GM18511 (cell line): ENCODE results near the gene MUC5B.

Experiments used
- ATAC-seq: cut with Tn5 transposase; IDR thresholded peaks from one replicate; pipeline ENCODE4 v1.9.1; 2021; ENCODE audit warnings: mild to moderate bottlenecking, moderate library complexity; ENCODE audit not compliant: unreplicated experiment

Gene MUC5B

DNA sequence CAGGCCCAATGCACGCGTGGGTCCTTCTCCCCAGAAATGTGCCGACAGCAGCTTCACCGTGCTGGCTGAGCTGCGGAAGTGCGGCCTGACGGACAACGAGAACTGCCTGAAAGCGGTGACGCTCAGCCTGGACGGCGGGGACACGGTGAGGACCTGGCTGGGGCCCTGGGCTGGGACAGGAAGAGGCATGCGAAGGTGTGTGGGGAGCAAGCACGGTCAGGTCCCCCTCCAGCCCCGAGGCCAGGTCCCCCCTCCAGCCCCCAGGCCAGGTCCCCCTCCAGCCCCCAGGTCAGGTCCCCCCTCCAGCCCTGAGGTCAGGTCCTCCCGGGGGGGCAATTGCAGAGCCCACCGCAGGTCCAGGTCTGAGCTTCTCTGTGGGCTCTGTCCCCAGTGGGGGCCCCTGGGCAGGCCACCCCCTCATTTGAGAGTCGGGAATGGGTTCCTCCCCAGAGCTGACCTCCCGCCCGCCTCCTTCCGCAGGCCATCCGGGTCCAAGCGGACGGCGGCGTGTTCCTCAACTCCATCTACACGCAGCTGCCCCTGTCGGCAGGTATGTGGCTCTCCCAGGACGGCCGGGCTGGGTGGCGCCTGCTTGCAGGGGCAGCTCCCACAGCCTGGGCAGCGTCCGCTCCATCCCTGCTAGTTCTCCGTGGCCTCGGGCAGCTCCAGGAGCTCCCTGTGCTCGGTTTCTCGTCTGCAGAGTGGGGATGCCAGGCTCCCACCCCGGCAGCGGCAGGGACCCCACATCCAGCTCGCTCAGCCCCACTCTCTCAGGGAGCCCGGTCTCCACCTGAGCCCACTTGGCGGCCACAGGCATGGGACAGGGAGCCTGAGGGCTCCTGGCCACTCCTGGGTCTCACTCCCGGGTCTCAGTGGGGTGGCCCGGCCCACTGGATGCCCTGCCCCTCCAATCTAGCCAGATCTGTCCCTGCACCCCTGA, 7.9 kb downstream of the MUC5B start:
- ATAC-seq: no peak

DNA sequence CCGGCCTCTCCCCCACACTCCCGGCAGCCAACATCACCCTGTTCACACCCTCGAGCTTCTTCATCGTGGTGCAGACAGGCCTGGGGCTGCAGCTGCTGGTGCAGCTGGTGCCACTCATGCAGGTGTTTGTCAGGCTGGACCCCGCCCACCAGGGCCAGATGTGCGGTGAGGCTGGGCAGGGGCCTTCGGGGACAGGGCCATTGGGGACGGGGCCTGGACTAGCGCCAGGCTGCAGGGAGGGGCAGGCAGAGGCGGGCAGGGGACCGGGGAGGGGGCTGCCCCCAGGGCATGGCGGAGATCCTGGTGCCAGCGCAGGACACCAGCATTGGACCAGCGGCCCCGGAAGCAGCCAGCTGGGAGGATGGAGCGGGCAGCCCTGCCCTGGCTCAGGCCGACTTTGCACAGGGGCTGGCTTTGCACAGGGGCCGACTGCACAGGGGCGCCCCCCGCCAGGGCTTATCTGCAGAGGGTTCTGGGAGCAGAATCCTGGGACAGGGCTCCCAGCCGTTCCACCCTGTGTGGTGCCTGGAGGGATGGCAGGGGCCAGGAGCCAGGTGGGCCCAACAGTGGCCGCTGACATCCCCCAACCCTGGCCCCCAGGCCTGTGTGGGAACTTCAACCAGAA, 8.6 kb downstream of the MUC5B start:
- ATAC-seq: no peak

DNA sequence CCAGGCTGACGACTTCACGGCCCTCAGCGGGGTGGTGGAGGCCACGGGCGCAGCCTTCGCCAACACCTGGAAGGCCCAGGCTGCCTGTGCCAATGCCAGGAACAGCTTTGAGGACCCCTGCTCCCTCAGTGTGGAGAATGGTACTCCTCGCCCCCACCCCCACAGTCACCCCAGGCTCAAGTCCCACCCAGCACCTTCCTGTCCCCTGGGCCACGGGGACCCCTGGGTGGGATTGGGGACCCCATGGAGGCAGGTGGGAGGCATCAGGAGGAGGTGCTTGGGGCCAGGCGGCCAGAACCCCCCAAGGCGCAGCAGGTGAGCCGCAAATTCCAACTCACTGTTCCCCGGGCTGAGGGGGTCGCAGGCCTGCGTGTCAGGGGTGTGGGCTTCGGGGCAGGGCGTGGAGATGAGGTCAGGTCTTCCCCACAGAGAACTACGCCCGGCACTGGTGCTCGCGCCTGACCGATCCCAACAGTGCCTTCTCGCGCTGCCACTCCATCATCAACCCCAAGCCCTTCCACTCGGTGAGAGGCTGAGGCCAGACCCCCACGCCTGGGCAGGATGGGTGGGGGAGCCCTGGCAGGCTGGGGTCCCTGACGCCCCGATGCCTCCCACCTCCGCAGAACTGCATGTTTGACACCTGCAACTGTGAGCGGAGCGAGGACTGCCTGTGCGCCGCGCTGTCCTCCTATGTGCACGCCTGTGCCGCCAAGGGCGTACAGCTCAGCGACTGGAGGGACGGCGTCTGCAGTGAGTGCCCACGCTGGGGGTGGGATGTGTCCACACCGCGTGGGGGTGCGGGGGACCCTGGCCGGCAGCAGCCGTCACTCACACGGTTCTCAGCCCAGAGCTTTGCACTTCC, 9.4 kb downstream of the MUC5B start:
- ATAC-seq: no peak

DNA sequence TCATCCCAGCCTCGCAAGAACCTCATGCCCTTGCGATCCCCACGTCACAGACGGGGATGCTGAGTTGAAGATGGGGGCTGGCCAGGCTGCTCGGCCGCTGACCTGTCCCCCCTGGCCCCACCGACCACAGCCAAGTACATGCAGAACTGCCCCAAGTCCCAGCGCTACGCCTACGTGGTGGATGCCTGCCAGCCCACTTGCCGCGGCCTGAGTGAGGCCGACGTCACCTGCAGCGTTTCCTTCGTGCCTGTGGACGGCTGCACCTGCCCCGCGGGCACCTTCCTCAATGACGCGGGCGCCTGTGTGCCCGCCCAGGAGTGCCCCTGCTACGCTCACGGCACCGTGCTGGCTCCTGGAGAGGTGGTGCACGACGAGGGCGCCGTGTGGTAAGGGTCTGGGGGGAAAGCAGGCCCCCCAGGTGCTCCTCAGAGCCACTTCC, 10.0 kb downstream of the MUC5B start:
- no peak for ATAC-seq

DNA sequence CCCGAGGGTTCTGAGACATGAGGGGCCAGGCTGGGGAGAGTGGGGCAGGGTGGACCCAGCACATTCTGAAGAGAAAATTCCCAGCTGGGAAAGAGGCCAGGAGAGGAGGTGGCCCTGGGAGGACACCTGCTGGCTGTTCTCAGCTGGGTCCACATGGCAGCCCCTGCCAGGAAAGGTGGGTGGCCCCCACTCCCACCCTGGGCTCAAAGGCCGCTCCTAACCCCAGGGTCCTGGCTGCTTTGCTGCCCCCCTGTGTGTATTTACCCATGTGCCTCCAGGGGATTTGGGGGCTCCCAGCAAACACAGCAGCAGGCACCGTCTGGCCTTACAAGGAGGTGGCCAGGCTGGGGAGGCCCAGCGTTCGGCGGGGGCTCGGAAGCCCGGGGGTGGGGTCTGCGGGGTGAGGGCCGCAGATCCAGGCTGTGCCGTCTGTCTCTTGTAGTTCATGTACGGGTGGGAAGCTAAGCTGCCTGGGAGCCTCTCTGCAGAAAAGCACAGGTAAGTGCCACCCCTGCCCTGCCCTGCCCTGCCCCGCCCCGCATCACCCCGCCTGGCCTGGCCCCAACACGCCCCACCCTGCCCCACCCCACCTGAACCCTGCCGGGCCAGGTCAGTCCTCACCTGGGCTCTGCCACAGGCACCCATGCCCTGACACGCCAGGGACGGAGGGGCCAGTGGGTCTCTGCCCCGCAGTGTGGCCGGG, 10.6 kb downstream of the MUC5B start:
- ATAC-seq: no peak

DNA sequence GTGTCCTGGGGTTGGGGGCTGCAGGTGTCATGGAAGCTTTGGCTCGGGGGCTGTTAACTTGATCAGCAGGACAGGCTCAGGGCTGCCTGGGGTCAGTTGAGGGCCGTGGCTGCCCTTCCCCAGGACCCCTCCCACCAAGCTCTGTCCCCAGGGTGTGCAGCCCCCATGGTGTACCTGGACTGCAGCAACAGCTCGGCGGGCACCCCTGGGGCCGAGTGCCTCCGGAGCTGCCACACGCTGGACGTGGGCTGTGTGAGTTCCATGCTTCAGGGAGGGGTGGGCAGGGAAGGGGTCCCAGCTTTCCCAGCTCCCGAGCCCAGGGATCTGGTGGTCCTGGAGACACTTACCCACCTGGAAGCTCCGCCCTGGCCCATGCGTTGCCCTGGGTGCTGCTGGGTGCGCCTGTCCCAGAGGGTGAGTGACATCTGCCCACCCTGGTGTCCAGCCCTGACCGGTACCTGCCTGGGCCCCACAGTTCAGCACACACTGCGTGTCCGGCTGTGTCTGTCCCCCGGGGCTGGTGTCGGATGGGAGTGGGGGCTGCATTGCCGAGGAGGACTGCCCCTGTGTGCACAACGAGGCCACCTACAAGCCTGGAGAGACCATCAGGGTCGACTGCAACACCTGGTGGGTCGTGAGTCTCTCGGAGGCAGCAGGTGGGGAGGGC, 11.3 kb downstream of the MUC5B start:
- no peak for ATAC-seq

DNA sequence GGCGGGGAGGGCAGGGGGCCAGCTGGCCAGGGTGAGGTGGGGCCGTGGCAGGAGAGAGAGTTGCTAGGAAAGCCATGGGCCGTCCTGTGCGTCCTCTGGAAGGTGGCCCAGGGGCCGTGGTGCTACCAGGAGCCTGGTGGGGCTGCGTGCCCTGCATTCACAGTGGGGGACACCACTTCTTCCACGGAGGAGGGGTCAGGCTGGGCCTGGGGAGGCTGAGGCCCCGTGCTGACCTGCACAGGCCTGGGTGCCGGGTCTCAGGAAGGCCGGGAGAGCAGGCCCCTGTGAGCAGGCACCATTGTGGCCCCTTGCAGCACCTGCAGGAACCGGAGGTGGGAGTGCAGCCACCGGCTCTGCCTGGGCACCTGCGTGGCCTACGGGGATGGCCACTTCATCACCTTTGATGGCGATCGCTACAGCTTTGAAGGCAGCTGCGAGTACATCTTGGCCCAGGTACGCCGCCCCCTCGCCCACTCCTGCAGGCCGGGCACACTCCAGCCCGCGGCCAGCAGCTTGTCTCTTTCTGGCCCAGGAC, 12.0 kb downstream of the MUC5B start:
- ATAC-seq: no peak

DNA sequence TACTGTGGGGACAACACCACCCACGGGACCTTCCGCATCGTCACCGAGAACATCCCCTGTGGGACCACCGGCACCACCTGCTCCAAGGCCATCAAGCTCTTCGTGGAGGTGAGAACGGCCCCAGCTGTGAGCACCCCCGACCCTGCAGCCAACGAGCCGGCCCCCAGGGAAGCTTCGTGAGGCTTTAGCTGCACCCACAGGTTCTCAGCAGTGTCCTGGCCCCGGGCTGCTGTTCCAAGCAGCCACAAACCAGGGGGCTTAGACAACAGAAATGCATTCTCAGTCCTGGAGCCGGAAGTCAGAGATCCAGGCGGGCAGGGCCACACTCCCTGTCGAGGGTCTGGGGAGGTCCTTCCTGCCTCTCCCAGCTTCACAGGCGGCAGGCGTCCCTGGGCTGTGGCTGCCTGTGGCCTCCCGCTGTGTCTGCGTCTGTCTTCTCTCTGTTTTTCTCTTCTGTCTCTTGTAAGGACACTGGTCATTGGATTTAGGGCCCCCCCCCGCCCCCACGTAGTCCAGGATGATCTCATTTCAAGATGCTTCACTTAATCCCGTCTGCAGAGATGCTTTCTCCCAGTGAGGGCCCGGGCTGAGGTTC, 12.5 kb downstream of the MUC5B start:
- no peak for ATAC-seq

DNA sequence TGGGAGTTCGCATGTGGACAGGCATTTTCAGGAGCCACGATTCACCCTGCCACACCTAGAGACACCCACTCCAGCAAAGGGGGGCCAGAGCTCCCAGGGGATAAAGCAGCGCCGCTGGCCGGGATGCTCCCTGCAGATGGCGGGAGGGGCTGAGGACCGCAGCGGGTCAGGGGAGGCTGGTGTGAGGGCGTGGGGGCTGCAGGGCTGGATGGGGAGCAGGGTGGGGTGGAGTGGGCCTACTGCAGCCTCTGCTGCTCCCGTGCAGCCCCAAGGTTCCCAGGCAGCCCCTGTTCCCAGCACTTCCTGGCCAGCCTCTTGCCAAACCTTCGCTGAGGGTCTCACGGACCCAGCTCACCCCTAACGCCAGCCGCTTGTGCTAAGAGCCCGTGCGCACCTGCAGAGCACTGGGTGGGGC, 13.0 kb downstream of the MUC5B start:
- ATAC-seq: no peak

DNA sequence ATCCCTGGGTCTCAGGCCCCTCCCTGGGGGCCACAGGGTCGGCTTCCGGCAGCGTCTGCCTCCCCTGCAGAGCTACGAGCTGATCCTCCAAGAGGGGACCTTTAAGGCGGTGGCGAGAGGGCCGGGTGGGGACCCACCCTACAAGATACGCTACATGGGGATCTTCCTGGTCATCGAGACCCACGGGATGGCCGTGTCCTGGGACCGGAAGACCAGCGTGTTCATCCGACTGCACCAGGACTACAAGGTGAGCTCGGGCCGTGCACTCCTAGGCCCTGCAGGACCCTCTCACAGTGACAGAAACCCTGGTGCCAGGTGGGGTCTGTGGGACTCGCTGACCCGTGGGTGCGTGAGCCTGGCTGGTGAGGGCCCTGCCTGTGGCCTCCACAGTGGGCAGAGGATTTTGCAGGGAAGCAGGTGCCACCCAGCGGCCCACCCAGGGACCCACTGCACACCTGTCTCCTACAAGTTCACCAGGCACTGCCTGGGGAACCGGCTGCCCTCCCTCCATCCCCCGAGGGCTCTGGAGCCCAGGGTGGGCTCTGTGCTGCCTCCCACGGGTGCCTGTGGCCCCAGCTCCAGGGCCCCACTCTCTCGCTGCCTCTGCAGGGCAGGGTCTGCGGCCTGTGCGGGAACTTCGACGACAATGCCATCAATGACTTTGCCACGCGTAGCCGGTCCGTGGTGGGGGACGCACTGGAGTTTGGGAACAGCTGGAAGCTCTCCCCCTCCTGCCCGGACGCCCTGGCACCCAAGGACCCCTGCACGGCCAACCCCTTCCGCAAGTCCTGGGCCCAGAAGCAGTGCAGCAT, 13.7 kb downstream of the MUC5B start:
- ATAC-seq: no peak

DNA sequence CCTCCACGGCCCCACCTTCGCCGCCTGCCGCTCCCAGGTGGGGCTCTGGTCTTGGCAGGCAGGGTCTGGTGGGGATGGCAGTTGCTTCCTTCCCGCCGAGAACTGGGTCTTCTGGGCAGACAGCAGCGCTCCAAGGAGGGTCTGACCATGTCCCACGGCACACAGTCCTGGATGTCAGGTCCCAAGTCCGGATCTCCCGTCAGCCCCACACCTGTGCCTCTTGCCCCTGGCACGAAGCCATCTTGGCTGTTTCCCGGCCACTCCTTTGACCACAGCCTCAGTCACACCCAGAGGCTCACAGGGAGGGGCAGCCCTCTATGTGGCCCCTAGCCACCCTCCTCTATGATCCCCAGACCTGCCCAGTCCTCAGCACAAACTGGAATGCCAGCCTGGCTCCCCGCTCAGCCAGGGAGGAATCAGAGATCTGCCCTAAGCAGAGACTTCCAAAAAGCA, 14.3 kb downstream of the MUC5B start:
- ATAC-seq: no peak

DNA sequence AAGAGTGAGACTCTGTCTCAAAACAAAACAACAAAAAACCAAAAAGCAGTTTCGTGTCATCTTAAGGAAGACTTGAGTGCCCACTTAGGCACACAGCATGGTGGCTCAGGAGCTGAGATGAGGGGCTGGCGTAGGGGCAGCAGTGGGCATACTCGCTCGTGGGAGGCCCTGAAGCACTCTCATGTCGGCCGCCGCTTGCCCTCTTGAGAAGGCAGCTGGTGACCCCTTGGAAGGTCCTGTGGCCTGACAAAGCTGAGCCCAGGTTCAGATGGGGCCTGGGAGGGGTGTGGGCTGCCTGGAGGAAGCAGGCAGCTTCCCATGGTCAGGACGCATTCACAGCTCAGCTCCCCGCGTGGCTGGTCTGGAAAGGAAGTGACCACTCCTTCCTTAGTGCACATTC, 15.0 kb downstream of the MUC5B start:
- no peak for ATAC-seq

DNA sequence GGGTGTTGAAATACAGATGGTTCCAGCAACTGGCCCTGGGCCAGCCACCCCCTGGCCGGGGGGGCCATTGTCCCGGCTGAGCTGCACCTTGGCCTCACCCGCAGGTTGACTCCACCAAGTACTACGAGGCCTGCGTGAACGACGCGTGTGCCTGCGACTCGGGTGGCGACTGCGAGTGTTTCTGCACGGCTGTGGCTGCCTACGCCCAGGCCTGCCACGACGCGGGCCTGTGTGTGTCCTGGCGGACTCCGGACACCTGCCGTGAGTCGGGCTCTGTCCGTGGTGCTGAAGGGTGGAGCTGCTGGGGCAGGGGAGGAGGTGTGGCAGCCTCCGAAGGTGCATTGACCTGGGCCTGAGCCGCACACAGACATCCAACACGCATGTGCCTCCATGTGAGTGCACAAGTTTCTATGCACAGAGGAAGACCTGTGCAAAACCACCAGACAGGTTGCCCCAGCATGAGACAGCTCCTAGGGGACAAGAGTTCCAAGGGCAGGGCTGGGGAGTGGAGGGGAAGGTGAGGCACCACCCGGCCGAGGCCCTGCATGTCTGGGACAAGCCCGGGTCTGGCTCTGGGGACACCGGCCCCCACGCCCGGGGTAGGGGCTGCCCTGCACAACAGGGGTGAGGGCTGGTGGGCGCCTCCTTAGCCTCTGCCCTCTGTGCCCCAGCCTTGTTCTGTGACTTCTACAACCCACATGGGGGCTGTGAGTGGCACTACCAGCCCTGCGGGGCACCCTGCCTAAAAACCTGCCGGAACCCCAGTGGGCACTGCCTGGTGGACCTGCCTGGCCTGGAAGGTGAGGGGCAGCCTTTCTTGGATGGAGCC, 16.1 kb downstream of the MUC5B start:
- ATAC-seq: no peak

DNA sequence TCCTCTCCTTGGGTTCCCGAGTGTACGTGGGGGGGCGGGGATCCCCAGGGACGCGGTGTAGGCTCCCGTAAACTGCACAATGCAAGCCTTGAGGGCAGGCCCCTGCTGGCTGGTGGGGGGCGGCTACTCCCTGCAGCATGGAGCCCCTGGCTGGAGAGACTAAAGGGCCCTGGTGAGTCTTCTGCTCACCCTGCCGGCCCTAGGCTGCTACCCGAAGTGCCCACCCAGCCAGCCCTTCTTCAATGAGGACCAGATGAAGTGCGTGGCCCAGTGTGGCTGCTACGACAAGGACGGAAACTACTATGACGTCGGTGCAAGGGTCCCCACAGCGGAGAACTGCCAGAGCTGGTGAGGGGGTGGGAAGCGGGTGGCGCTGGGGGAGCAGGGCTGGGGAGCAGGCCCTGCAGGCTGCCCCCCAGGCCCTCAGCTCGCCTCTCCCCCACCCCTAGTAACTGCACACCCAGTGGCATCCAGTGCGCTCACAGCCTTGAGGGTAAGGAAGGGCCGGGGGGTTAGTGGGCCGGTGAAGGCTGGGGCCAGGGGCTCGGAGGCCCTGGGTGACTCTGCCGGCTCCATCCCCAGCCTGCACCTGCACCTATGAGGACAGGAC, 16.8 kb downstream of the MUC5B start:
- no peak for ATAC-seq

DNA sequence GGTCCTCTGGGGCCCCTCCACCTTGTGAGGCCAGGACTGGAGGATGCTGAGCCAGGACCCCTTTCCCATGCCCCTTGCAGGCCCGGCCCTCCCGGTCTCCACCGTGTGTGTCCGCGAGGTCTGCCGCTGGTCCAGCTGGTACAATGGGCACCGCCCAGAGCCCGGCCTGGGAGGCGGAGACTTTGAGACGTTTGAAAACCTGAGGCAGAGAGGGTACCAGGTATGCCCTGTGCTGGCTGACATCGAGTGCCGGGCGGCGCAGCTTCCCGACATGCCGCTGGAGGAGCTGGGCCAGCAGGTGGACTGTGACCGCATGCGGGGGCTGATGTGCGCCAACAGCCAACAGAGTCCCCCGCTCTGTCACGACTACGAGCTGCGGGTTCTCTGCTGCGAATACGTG, 17.9 kb downstream of the MUC5B start:
- ATAC-seq: no peak

DNA sequence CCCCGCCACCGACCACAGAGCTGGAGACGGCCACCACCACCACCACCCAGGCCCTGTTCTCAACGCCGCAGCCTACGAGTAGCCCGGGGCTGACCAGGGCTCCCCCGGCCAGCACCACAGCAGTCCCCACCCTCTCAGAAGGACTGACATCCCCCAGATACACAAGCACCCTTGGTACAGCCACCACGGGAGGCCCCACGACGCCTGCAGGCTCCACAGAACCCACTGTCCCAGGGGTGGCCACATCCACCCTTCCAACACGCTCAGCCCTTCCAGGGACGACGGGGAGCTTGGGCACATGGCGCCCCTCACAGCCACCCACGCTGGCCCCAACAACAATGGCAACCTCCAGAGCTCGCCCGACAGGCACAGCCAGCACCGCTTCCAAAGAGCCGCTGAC, 18.8 kb downstream of the MUC5B start:
- no peak for ATAC-seq

DNA sequence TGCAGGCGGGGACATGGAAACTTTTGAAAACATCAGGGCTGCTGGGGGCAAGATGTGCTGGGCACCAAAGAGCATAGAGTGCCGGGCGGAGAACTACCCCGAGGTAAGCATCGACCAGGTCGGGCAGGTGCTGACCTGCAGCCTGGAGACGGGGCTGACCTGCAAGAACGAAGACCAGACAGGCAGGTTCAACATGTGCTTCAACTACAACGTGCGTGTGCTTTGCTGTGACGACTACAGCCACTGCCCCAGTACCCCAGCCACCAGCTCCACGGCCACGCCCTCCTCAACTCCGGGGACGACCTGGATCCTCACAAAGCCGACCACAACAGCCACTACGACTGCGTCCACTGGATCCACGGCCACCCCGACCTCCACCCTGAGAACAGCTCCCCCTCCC, 19.4 kb downstream of the MUC5B start:
- ATAC-seq: no peak
